ENCODE results near the gene OXCT1. TPM values are rescaled to one million over a fixed set of nuclear protein-coding genes. Genes with fewer than 3 reads are reported as not detected.

OXCT1 gene
- total and polyA plus RNA-seq, 9 of the 15 experiments (the other 6 are each of a cell fraction or from before 2014, with no cell fraction given) = 24.7 to 61.2 (median 41.9) TPM

- no peak overlapping the region for H3K27ac ChIP-seq (ENCODE audit: extremely low read depth, low read depth, low read length)
- no peak overlapping the region for H3K4me3 ChIP-seq
- intact Hi-C loops (cut with micrococcal nuclease) (loop anchor here (2.0 kb wide), 1 partner anchor 361 kb away; no protein-coding TSS in a partner anchor), in situ Hi-C loops (cut with MboI) (no loop called here)
- CTCF ChIA-PET (ENCODE audit: low intra/inter-chr PET ratio) = no interaction called here
- no peaks in the 10 kb centered on the region for H3K79me2 ChIP-seq (ENCODE audit: control insufficient read depth, insufficient read depth, low read length)
- H4K20me1 ChIP-seq (replicated peaks; ENCODE audit: control insufficient read depth, insufficient read depth, low read length) = no peaks in the 10 kb centered on the region
- H3K9ac ChIP-seq (ENCODE audit: insufficient read depth in 1 of 2, low read depth in 2 of 2, low read length in 2 of 2) = no peak overlapping the region
- WGBS (ENCODE audit: insufficient coverage, low coverage, missing lambda C conversion rate) = 0% methylated on average over 3 of the region's 3 CpGs
- no peaks in the 10 kb centered on the region for H3K4me1 ChIP-seq (replicated peaks in 1 of 2; ENCODE audit: control insufficient read depth in 2 of 2, insufficient read depth in 2 of 2, low read length in 2 of 2)
- POLR2A ChIA-PET = no interaction called here
- H3K9me1 ChIP-seq (ENCODE audit: control insufficient read depth, insufficient read depth, low read length) = no peaks in the 10 kb centered on the region
- FAIRE-seq (no peak), DNase-seq (ENCODE audit: extremely low read depth in 1 of 4, low spot score in 3 of 4) (peak in 1 of 4 experiments; percentile 11), ATAC-seq (peak; percentile 71)
- H3K4me2 ChIP-seq (ENCODE audit: insufficient read depth, low read length) = no peak overlapping the region
- H2AFZ ChIP-seq (ENCODE audit: low read depth, low read length) = no peak overlapping the region
- no TSS peak for BruUV-seq (replicated peaks)
- 0 out of 2 replicates have a peak, but pooled peaks have one; percentile 23 for TF ChIP-seq SMC3 (conservative IDR thresholded peaks at IDR 0.05; ENCODE audit: insufficient read depth, low read depth, low read length)
- no peak for TF ChIP-seq HDAC8 (tag; IDR thresholded peaks at IDR 0.05)
- no peak for TF ChIP-seq XRCC3 (IDR thresholded peaks at IDR 0.05)
- TF ChIP-seq SFPQ (IDR thresholded peaks at IDR 0.05; ENCODE audit: low read depth, low read length) = no peak
- no peak for TF ChIP-seq HOMEZ (CRISPR knock-in tag; IDR thresholded peaks at IDR 0.05)
- no peak for TF ChIP-seq UBTF (IDR thresholded peaks at IDR 0.05; ENCODE audit: borderline replicate concordance in 1 of 2, low read depth in 2 of 2, low read length in 2 of 2)
- peak in 1 of 2 experiments; percentile 36; a peak in 1 of 4 replicates for TF ChIP-seq RAD21 (CRISPR knock-in tag; conservative IDR thresholded peaks at IDR 0.05 in 1 of 2, IDR thresholded peaks at IDR 0.05 in 1 of 2)
- TF ChIP-seq ZNF316 (IDR thresholded peaks at IDR 0.05) = 0 out of 2 replicates have a peak, but pooled peaks have one; percentile 15
- peak in 2 of 3 experiments; percentile 35 to 46; a peak in 3 of 6 replicates for TF ChIP-seq CTCF (IDR thresholded peaks at IDR 0.05 in 2 of 3, conservative IDR thresholded peaks at IDR 0.05 in 1 of 3; ENCODE audit: insufficient read depth in 2 of 3, low read depth in 1 of 3, low read length in 3 of 3)
- H3K9me3 ChIP-seq (replicated peaks; ENCODE audit: control insufficient read depth, insufficient read depth, low read depth, low read length) = no peaks in the 10 kb centered on the region; the same call in 1 of the 2 replicates
- no peaks in the 10 kb centered on the region for H3K36me3 ChIP-seq (ENCODE audit: control insufficient read depth, insufficient read depth, low read length)
- H3K27me3 ChIP-seq (ENCODE audit: control insufficient read depth in 2 of 2, insufficient read depth in 2 of 2, low read length in 2 of 2) = no peaks in the 10 kb centered on the region
These were observed 174.2 kb downstream of the OXCT1 start for GRCh38 chr5:41695920-41696582.

Measured in K562 (cell line).